LNCaP clone FGC (cell line): ENCODE results near the gene EREG.

Source experiments
- DNase-seq: peaks from one replicate; pipeline ENCODE4 v3.0.0-alpha.2; 2011; ENCODE audit warnings: low read depth
- H3K4me3 ChIP-seq: 2 replicates; pipeline ENCODE4 v1.5.1; 2011; ENCODE audit warnings: mild to moderate bottlenecking, low read depth, low read length, control low read depth
- TF ChIP-seq, protein P1 (sequence below): IDR thresholded peaks from 2 replicates; pipeline ENCODE4 v1.5.1; 2012; ENCODE audit warnings: mild to moderate bottlenecking; ENCODE audit not compliant: control insufficient read depth, insufficient read depth; ENCODE audit errors: extremely low read depth

Gene EREG

DNA sequence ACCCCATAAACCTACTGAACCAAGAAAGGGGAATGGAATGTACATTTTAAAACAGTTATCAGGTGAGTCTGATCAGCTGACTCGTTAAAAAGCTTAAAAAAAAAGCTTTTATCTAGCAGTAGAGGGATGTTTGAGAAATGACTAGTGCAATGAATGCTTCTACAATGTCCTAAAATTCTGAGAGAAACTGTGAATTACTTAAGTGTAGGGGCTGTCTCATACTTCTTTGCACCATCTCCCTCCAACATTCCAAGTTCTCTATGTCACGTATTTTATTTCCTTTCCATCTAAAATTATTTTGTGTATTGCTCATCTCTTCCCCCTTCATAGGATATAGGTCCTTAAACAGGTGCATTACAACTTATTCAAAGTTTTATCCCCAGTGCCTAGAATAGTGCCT, 68.1 kb downstream of the EREG start:
- DNase-seq, result no peak
- no peak overlapping the region for H3K4me3 ChIP-seq
- TF ChIP-seq, protein P1, sequence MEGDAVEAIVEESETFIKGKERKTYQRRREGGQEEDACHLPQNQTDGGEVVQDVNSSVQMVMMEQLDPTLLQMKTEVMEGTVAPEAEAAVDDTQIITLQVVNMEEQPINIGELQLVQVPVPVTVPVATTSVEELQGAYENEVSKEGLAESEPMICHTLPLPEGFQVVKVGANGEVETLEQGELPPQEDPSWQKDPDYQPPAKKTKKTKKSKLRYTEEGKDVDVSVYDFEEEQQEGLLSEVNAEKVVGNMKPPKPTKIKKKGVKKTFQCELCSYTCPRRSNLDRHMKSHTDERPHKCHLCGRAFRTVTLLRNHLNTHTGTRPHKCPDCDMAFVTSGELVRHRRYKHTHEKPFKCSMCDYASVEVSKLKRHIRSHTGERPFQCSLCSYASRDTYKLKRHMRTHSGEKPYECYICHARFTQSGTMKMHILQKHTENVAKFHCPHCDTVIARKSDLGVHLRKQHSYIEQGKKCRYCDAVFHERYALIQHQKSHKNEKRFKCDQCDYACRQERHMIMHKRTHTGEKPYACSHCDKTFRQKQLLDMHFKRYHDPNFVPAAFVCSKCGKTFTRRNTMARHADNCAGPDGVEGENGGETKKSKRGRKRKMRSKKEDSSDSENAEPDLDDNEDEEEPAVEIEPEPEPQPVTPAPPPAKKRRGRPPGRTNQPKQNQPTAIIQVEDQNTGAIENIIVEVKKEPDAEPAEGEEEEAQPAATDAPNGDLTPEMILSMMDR, result no peak

DNA sequence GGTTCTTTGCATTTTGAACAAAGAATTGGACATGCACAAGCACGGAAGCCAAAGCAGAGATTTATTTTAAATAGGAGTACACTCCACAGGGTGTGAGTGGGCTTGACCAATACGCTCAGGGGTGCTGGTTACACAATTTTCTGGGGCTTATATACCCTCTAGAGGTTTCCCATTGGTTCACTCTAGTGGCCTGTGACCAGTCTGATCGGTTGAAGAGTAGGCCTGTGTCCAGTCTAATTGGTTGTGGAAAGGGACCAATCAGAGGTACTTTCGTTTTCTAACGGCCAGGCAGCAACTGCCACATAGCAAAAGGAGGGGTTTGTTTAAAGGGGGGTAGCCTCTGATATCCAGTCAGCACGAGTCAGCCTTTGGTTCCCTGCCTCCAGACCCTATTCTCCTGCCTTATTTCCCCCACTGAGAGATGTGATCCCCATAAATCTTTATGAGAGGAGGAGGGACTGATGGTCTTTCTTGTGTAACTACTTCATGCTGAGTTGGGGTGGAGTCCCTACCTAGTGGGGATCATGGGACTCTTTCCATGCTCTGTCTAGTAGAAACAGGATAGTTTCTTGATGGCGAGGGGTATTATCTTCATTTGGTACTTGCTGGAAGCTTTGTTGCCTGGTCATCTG, 68.7 kb downstream of the EREG start:
- TF ChIP-seq, protein P1, result no peak
- no peak for DNase-seq
- no peak overlapping the region for H3K4me3 ChIP-seq

DNA sequence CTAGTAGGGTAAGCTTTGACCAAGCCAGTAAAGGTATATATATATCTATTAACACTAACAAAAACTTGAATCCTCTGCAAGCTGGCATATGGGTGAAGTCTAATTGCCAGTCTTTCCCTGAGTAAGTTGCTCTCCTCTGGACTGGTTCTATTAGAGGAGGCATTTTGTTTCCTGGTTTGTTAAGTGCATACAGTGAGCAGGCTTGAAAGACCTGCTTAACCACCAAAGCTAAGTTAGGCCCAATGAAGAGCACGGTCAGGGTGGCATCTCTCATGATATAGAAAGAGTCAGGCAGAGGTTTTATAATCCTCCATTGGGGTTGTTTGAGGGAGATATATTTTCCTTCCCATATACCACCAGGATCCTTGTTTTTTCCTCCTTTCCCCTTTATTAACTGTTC, 70.4 kb downstream of the EREG start:
- TF ChIP-seq, protein P1, result no peak
- no peak overlapping the region for H3K4me3 ChIP-seq
- DNase-seq, result peak; percentile 35

DNA sequence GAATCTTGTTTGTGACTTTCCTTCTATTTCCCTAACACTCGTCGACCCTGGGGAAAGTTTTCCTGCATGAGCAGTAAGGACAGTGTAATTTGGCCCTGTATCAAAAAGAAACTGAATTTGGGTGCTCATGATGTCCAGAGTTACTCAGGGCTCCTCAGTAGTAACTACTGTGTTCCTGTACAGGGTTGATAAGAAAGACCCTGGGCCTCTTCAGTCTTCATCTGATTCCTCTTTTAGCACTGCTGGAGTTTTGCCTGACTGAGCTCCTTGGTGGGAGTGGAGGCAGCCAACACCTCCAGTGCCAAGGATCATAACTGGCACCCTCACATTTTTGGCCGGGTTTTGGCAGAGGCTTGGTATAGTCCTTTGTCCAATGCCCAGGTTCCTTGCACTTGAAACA, 72.9 kb downstream of the EREG start:
- DNase-seq, result no peak
- TF ChIP-seq, protein P1, result no peak
- no peak overlapping the region for H3K4me3 ChIP-seq
